Activated gamma-delta T cell (primary cell): ENCODE results near the gene AHNAK2.
"Not testable (repeated sequence)": the region's sequence is repeated elsewhere in the genome, so short reads cannot be mapped to it uniquely, and the experiment has no call there.

ENCODE experiments used
- DNase-seq: peaks from one replicate; lab custom pipeline; 2025; lab: John Stamatoyannopoulos, UW

AHNAK2 gene

DNA sequence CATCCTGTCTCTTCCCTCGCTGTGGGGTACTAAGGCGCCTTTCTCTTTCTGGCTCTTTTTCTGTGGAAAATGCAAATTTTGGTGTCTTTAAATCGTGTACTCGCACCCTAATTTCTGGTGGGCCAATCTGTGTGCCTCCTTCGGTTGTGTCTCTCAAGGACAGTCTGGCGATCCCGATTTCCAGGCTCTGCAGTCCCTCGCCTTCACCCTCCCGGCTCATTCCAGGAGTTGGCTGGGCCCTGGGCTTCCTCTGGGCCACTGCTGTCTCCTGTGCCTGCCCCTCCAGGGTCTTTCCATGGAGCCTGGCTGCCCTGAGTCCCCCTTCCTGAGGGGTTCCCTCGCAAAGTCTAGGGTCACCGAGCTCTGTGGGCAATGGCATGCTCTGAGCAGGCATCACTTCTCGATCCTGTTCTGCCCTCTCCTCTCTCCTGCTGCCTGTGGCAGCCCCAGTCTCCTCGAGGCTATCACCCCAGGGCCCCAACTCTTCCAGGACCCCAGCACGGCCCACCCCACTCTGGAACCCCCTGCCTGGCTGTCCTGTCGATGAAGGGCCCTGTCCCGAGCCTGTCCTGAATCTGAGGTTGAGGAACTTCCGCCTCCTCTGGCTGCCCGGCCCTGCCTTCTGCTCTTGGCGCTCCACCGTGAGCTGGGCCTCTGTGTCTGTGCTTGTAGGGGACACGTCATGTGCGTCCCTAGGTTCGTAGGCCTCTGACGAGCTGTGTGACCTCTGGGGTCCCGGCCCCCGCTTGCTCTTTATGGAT, 24.1 kb downstream of the AHNAK2 start:
- no peak for DNase-seq

- DNase-seq: no peak
Observed at GRCh38 chr14:104953097-104953496, 25.1 kb downstream of the AHNAK2 start.

DNA sequence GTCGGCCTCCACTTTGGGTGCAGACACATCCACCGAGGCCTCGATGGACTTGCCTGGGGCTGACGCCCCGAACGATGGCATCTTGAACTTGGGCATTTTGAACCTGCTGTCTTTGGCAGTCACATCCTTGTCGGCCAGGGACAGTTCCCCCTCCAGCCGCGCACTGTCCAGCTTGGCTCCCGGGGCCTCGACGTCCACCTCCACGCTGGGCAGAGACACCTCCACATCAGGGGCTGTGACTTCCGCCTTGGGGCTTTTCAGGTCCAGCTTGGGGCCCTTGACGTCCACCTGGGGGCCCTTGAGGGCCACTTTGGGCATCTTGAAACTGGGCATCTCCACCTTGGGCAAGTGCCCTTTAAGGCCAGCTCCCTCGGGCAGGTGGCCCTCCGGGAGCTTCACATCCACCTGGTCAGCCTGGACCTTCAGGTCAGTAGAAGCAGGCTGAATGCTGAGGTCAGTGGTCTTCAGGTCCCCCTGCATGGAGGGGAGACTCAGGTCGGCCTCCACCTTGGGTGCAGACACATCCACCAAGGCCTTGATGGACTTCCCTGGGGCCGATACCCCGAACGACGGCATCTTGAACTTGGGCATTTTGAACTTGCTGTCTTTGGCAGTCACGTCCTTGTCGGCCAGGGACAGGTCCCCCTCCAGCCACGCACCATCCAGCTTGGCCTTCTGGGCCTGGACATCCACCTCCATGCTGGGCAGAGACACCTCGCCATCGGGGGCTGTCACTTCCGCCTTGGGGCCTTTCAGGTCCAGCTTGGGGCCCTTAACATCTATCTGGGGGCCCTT, 26.1 kb downstream of the AHNAK2 start:
- DNase-seq: not testable (repeated sequence)

DNA sequence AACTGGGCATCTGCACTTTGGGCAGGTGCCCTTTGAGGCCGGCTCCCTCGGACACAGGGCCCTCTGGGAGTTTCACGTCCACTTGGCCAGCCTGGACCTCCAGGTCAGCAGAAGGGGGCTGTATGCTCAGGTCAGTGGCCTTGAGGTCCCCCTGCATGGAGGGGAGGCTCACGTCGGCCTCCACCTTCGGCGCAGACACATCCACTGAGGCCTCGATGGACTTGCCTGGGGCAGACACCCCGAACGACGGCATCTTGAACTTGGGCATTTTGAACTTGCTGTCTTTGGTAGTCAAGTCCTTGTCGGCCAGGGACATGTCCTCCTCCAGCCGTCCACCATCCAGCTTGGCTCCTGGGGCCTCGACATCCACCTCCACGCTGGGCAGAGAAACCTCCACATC, 27.5 kb downstream of the AHNAK2 start:
- not testable (repeated sequence) for DNase-seq

DNA sequence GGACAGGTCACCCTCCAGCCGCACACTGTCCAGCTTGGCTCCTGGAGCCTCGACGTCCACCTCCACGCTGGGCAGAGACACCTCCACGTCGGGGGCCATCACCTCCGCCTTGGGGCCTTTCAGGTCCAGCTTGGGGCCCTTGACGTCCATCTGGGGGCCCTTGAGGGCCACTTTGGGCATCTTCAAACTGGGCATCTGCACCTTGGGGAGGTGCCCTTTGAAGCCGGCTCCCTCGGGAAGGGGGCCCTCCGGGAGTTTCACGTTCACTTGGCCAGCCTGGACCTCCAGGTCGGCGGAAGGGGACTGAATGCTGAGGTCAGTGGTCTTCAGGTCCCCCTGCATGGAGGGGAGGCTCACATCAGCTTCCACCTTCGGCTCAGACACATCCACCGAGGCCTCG, 28.2 kb downstream of the AHNAK2 start:
- DNase-seq: no peak

GRCh38 chr14:104949406-104949955, 28.7 kb downstream of the AHNAK2 start:
- not testable (repeated sequence) for DNase-seq

GRCh38 chr14:104948736-104949031, 29.5 kb downstream of the AHNAK2 start:
- no peak for DNase-seq

DNA sequence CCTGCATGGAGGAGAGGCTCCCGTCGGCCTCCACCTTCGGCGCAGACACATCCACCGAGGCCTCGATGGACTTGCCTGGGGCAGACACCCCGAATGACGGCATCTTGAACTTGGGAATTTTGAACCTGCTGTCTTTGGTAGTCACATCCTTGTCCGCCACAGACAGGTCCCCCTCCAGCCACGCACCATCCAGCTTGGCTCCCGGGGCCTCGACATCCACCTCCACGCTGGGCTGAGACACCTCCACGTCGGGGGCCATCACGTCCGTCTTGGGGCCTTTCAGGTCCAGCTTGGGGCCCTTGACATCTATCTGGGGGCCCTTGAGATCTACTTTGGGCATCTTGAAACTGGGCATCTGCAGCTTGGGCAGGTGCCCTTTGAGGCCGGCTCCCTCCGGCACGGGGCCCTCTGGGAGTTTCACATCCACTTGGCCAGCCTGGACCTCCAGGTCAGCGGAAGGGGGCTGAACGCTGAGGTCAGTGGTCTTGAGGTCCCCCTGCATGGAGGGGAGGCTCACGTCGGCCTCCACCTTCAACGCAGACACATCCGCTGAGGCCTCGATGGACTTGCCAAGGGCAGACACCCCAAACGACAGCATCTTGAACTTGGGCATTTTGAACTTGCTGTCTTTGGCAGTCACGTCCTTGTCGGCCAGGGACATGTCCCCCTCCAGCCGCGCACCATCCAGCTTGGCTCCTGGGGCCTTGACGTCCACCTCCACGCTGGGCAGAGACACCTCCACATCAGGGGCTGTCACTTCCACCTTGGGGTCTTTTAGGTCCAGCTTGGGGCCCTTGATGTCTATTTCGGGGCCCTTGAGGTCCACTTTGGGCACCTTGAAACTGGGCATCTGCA, 30.1 kb downstream of the AHNAK2 start:
- not testable (repeated sequence) for DNase-seq

DNA sequence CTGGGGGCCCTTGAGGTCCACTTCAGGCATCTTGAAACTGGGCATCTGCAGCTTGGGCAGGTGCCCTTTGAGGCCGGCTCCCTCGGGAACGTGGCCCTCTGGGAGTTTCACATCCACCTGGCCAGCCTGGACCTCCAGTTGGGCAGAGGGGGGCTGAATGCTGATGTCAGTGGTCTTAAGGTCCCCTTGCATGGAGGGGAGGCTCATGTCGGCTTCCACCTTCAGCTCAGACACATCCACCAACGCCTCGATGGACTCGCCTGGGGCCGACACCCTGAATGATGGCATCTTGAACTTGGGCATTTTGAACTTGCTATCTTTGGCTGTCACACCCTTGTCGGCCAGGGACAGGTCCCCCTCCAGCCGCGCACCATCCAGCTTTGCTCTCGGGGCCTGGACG, 31.0 kb downstream of the AHNAK2 start:
- DNase-seq: not testable (repeated sequence)

GRCh38 chr14:104945986-104946965, 31.9 kb downstream of the AHNAK2 start:
- not testable (repeated sequence) for DNase-seq

DNA sequence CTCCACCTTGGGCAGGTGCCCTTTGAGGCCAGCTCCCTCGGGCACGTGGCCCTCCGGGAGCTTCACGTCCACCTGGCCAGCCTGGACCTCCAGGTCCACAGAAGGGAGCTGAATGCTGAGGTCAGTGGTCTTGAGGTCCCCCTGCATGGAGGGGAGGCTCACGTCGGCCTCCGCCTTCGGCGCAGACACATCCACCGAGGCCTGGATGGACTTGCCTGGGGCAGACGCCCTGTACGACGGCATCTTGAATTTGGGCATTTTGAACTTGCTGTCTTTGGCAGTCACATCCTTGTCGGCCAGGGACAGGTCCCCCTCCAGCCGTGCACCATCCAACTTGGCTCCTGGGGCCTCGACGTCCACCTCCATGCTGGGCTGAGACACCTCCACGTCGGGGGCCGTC, 32.9 kb downstream of the AHNAK2 start:
- DNase-seq: not testable (repeated sequence)

DNA sequence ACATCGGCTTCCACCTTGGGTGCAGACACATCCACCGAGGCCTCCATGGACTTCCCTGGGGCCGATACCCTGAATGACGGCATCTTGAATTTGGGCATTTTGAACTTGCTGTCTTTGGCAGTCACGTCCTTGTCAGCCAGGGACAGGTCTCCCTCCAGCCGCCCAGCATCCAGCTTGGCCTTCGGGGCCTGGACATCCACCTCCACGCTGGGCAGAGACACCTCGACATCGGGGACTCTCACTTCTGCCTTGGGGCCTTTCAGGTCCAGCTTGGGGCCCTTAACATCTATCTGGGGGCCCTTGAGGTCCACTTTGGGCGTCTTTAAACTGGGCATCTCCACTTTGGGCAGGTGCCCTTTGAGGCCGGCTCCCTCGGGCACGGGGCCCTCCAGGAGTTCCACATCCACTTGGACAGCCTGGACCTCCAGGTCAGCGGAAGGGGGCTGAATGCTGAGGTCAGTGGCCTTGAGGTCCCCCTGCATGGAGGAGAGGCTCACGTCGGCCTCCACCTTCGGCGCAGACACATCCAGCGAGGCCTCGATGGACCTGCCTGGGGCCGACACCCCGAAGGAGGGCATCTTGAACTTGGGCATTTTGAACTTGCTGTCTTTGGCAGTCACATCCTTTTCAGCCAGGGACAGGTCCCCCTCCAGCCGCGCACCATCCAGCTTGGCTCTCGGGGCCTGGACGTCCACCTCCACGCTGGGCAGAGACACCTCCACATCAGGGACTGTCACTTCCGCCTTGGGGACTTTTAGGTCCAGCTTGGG, 33.6 kb downstream of the AHNAK2 start:
- not testable (repeated sequence) for DNase-seq

- DNase-seq: not testable (repeated sequence)
Observed at GRCh38 chr14:104944016-104944308, 34.2 kb downstream of the AHNAK2 start.

- DNase-seq: not testable (repeated sequence)
Observed at GRCh38 chr14:104943216-104944015, 34.8 kb downstream of the AHNAK2 start.

DNA sequence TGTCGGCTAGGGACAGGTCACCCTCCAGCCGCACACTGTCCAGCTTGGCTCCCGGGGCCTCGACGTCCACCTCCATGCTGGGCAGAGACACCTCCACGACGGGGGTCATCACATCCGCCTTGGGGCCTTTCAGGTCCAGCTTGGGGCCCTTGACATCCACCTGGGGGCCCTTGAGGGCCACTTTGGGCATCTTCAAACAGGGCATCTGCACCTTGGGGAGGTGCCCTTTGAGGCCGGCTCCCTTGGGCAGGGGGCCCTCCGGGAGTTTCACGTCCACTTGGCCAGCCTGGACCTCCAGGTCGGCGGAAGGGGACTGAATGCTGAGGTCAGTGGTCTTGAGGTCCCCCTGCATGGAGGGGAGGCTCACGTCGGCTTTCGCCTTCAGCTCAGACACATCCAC, 35.6 kb downstream of the AHNAK2 start:
- no peak for DNase-seq

DNA sequence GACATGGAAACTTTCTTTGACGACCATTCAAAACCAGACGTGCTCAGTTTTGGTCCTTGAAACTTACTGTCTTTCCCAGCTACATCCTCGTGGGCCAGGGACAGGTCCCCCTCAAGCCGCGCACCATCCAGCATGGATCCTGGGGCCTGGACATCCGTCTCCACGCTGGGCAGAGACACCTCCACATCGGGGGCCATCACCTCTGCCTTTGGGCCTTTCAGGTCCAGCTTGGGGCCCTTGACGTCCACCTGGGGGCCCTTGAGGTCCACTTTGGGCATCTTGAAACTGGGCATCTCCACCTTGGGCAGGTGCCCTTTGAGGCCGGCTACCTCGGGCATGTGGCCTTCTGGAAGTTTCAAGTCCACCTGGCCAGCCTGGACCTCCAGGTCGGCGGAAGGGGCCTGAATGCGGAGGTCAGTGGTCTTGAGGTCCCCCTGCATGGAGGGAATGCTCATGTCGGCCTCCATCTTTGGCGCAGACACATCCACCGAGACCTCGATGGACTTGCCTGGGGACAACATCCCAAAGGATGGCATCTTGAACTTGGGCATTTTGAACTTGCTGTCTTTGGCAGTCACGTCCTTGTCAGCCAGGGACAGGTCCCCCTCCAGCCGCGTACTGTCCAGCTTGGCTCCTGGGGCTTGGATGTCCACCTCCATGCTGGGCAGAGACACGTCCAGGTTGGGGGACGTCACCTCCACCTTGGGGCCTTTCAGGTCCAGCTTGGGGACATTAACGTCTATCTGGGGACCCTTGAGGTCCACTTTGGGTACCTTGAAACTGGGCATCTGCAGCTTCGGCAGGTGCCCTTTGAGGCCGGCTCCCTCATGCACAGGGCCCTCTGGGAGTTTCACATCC, 36.4 kb downstream of the AHNAK2 start:
- no peak for DNase-seq

GRCh38 chr14:104940526-104941150, 37.5 kb downstream of the AHNAK2 start:
- DNase-seq: no peak
